Measurements from ENCODE around the gene CARS1.

The CARS1 gene

GRCh38 chr11:3093281-3094191 is 36.3 kb upstream of the CARS1 start:
- H3K4me3 ChIP-seq (ENCODE audit: low read depth, low read length): no peak overlapping the region
- in situ Hi-C loops (cut with HindIII; ENCODE audit: low sequenced_read_pairs): no loop called here
- no peak for DNase-seq (ENCODE audit: low read depth, low spot score)
- TF ChIP-seq CTCF (IDR thresholded peaks at IDR 0.05; ENCODE audit: low read depth, low read length): no peak

- in situ Hi-C loops (cut with HindIII; ENCODE audit: low sequenced_read_pairs): no loop called here
- DNase-seq (ENCODE audit: low read depth, low spot score): no peak
- no peak for TF ChIP-seq CTCF (IDR thresholded peaks at IDR 0.05; ENCODE audit: low read depth, low read length)
- H3K4me3 ChIP-seq (ENCODE audit: low read depth, low read length): no peak overlapping the region
These were observed 35.4 kb upstream of the CARS1 start for GRCh38 chr11:3092603-3093141.

DNA sequence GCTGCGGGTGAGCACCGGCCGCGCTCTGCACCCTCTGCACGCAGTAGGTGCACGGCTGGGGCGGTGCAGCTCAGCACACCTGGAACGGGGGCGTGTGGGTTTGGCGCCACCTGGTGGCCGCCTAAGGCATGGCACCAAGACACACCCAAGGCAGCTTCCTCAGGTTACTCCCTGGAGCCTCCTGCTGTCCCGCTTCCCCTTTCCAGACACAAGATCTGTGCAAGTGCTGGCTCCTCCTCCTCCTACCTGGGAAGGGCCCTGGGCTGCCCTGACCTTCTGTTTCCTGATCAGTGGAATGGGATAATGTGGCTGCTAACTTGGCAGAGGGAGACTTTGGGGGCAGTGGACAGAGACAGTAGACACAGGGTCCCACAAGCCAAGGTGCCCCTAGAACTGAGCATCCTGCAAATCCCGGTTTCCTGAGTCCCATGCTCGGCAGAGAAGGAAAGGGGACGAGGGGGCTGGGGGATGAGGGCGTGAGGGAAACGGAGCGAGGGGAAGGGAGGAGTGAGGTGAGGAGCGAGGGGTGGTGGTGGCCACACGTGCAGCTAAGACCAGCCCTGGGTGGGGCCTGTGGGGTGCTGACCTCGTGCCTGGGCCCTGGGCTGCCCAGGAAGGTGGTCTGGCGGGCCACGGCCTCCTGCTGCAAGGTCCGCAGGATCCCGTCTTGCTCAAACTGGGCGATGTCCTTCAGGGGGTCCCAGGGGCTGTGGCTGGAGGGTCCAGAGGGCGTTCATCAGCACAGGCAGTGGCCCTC is 34.8 kb upstream of the CARS1 start:
- in situ Hi-C loops (cut with HindIII; ENCODE audit: low sequenced_read_pairs): no loop called here
- TF ChIP-seq CTCF (IDR thresholded peaks at IDR 0.05; ENCODE audit: low read depth, low read length): peak; percentile 98
- H3K4me3 ChIP-seq (ENCODE audit: low read depth, low read length): no peak overlapping the region
- DNase-seq (ENCODE audit: low read depth, low spot score): peak; percentile 48

GRCh38 chr11:3091081-3091845 is 34.0 kb upstream of the CARS1 start:
- TF ChIP-seq CTCF (IDR thresholded peaks at IDR 0.05; ENCODE audit: low read depth, low read length): no peak
- in situ Hi-C loops (cut with HindIII; ENCODE audit: low sequenced_read_pairs): no loop called here
- no peak overlapping the region for H3K4me3 ChIP-seq (ENCODE audit: low read depth, low read length)
- no peak for DNase-seq (ENCODE audit: low read depth, low spot score)

DNA sequence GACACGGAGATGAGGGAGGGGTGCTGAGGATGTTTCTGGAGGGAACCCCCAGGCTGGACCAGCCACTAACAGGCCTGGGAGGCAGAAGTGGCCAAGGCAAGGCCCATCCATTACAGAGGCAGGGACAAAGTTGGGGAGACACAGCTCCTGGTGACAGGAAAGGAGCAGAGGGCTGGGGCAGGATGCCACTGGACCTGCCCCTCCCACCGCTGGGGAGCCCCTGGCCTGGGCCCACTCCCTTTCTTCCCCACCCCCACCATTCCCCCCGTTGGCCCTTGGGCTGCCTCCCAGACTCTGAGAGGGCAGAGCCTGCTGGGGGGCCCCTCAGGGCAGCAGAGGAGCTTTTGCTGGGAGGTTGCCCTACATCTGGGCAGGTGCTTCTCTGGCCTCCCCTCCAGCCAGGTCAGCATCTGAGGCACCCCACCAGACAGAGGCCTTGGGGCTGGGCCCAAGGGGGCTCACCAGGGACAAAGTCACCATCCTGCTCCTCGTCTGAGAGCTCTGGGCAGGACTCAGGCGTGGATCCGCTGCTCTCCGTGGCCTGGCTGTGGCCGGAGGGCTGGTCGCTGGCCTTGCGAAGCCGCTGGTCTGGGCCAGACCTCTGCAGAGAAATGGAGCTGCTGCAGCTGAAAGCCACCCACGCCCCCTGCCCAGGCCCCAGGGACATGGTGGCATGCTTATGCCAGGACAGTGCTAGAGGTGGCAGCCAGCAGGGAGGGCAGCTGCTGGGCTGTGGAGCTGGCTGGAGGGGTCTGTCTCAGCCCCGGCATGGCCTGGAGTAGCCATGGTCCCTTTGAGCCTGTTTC is 33.1 kb upstream of the CARS1 start:
- no peak for DNase-seq (ENCODE audit: low read depth, low spot score)
- TF ChIP-seq CTCF (IDR thresholded peaks at IDR 0.05; ENCODE audit: low read depth, low read length): no peak
- in situ Hi-C loops (cut with HindIII; ENCODE audit: low sequenced_read_pairs): no loop called here
- no peak overlapping the region for H3K4me3 ChIP-seq (ENCODE audit: low read depth, low read length)
